HEK293T (cell line): ENCODE data around the gene DDX51.

Source experiments
- CTCF ChIA-PET: fragments of 350-600 bp; formaldehyde crosslinking; extraction: SDS; loops from one replicate; lab custom pipeline; 2021; ENCODE audit warnings: antibody characterized with exemption, inconsistent platforms; lab: Yijun Ruan, JAX
- POLR2A ChIA-PET: fragments of 350-600 bp; formaldehyde crosslinking; extraction: SDS; loops from one replicate; lab custom pipeline; 2020; ENCODE audit warnings: antibody characterized with exemption, inconsistent platforms; lab: Yijun Ruan, JAX
- DNase-seq: peaks from one replicate; pipeline ENCODE4 v3.0.0; 2012; ENCODE audit warnings: mixed read lengths; ENCODE audit errors: extremely low spot score
- ARNT ChIP-seq: fragments of 450-650 bp; IDR thresholded peaks from 2 replicates; pipeline ENCODE4 v1.6.1; 2017; ENCODE audit warnings: mild to moderate bottlenecking
- BHLHE40 ChIP-seq: fragments of 450-650 bp; IDR thresholded peaks from 2 replicates; pipeline ENCODE4 v1.6.1; 2016; ENCODE audit warnings: mild to moderate bottlenecking, moderate library complexity, borderline replicate concordance
- CTBP1 ChIP-seq: fragments of 450-650 bp; IDR thresholded peaks from 2 replicates; pipeline ENCODE4 v1.6.1; 2016; ENCODE audit warnings: borderline replicate concordance
- ELF4 ChIP-seq: fragments of 450-650 bp; IDR thresholded peaks from 2 replicates; pipeline ENCODE4 v1.6.1; 2017; ENCODE audit warnings: antibody characterized with exemption
- FOXA1 ChIP-seq: fragments of 450-650 bp; IDR thresholded peaks from 2 replicates; pipeline ENCODE4 v1.6.1; 2016; ENCODE audit warnings: mild to moderate bottlenecking
- FOXK2 ChIP-seq: fragments of 450-650 bp; IDR thresholded peaks from 2 replicates; pipeline ENCODE4 v1.6.1; 2016; ENCODE audit warnings: mild to moderate bottlenecking
- FOXM1 ChIP-seq: fragments of 450-650 bp; IDR thresholded peaks from 2 replicates; pipeline ENCODE4 v1.6.1; 2017; ENCODE audit warnings: mild to moderate bottlenecking, borderline replicate concordance
- HDGF ChIP-seq: fragments of 450-650 bp; IDR thresholded peaks from 2 replicates; pipeline ENCODE4 v1.6.1; 2017; ENCODE audit warnings: antibody characterized with exemption, borderline replicate concordance
- L3MBTL2 ChIP-seq: fragments of 450-650 bp; conservative IDR thresholded peaks from 2 replicates; pipeline ENCODE4 v1.6.1; 2016; ENCODE audit warnings: mild to moderate bottlenecking
- LEF1 ChIP-seq: fragments of 450-650 bp; IDR thresholded peaks from 2 replicates; pipeline ENCODE4 v1.6.1; 2017; ENCODE audit warnings: mild to moderate bottlenecking, borderline replicate concordance
- NFRKB ChIP-seq: fragments of 450-650 bp; IDR thresholded peaks from 2 replicates; pipeline ENCODE4 v1.6.1; 2016; ENCODE audit warnings: mild to moderate bottlenecking, moderate library complexity
- PKNOX1 ChIP-seq: fragments of 450-650 bp; IDR thresholded peaks from 2 replicates; pipeline ENCODE4 v1.6.1; 2016
- SP1 ChIP-seq: fragments of 450-650 bp; IDR thresholded peaks from 2 replicates; pipeline ENCODE4 v1.6.1; 2017
- SUZ12 ChIP-seq: fragments of 450-650 bp; IDR thresholded peaks from 2 replicates; pipeline ENCODE4 v1.6.1; 2016; ENCODE audit warnings: mild to moderate bottlenecking
- TARDBP ChIP-seq: fragments of 450-650 bp; IDR thresholded peaks from 2 replicates; pipeline ENCODE4 v1.6.1; 2016
- ZNF384 ChIP-seq: fragments of 450-650 bp; IDR thresholded peaks from 2 replicates; pipeline ENCODE4 v1.6.1; 2016

The DDX51 gene

GRCh38 chr12:132141976-132142678, 2.0 kb downstream of the DDX51 start:
- CTCF ChIA-PET: interaction anchor here (0.6 kb wide), 1 partner anchor 284 kb away, joined by 3 read pairs; no protein-coding TSS in a partner anchor
- TF ChIP-seq L3MBTL2 (no peak), HDGF (no peak), TARDBP (no peak), ZNF384 (no peak), FOXA1 (no peak), SP1 (no peak), CTBP1 (no peak), FOXM1 (no peak), PKNOX1 (no peak), LEF1 (no peak), ARNT (no peak), SUZ12 (no peak), NFRKB (no peak)
- DNase-seq: no peak
- POLR2A ChIA-PET: no interaction called here

GRCh38 chr12:132140918-132141841, 2.9 kb downstream of the DDX51 start:
- CTCF ChIA-PET: interaction anchor here (0.6 kb wide), 1 partner anchor 285 kb away, joined by 3 read pairs; no protein-coding TSS in a partner anchor
- POLR2A ChIA-PET: no interaction called here
- no peak for TF ChIP-seq HDGF
- TF ChIP-seq ELF4: no peak
- no peak for TF ChIP-seq TARDBP
- TF ChIP-seq SUZ12: no peak
- no peak for TF ChIP-seq PKNOX1
- TF ChIP-seq ZNF384: no peak
- no peak for TF ChIP-seq L3MBTL2
- no peak for TF ChIP-seq LEF1
- no peak for TF ChIP-seq FOXK2
- no peak for TF ChIP-seq NFRKB
- TF ChIP-seq FOXM1: no peak
- TF ChIP-seq FOXA1: no peak
- no peak for TF ChIP-seq CTBP1
- no peak for DNase-seq

- CTCF ChIA-PET: no interaction called here
- TF ChIP-seq FOXM1: no peak
- TF ChIP-seq SP1: no peak
- no peak for TF ChIP-seq NFRKB
- TF ChIP-seq LEF1: no peak
- no peak for TF ChIP-seq TARDBP
- TF ChIP-seq ELF4: no peak
- TF ChIP-seq PKNOX1: no peak
- no peak for TF ChIP-seq L3MBTL2
- TF ChIP-seq BHLHE40: no peak
- no peak for TF ChIP-seq ARNT
- no peak for TF ChIP-seq FOXK2
- TF ChIP-seq CTBP1: no peak
- TF ChIP-seq SUZ12: no peak
- no peak for TF ChIP-seq ZNF384
- no peak for TF ChIP-seq FOXA1
- POLR2A ChIA-PET: no interaction called here
- DNase-seq: no peak
Observed at GRCh38 chr12:132140501-132140900, 3.6 kb downstream of the DDX51 start.

- DNase-seq: no peak
- TF ChIP-seq TARDBP (no peak), ELF4 (no peak), ZNF384 (no peak), LEF1 (no peak), FOXA1 (no peak), CTBP1 (no peak), HDGF (no peak), FOXM1 (no peak), ARNT (no peak), FOXK2 (no peak), SUZ12 (no peak), PKNOX1 (no peak), L3MBTL2 (no peak), NFRKB (no peak), SP1 (no peak), BHLHE40 (no peak)
- ChIA-PET CTCF (no interaction called here), POLR2A (no interaction called here)
Observed at GRCh38 chr12:132139912-132140311, 4.2 kb downstream of the DDX51 start.
